HG02885 (cell line): ENCODE measurements around the gene PON1.
A peak's percentile ranks its signal among the peaks of the same experiment; 100 is the strongest.

Source experiments
- ATAC-seq: cut with Tn5 transposase; IDR thresholded peaks from one replicate; pipeline ENCODE4 v1.9.1; 2021; ENCODE audit warnings: mild to moderate bottlenecking; ENCODE audit not compliant: unreplicated experiment, poor library complexity

The PON1 gene

DNA sequence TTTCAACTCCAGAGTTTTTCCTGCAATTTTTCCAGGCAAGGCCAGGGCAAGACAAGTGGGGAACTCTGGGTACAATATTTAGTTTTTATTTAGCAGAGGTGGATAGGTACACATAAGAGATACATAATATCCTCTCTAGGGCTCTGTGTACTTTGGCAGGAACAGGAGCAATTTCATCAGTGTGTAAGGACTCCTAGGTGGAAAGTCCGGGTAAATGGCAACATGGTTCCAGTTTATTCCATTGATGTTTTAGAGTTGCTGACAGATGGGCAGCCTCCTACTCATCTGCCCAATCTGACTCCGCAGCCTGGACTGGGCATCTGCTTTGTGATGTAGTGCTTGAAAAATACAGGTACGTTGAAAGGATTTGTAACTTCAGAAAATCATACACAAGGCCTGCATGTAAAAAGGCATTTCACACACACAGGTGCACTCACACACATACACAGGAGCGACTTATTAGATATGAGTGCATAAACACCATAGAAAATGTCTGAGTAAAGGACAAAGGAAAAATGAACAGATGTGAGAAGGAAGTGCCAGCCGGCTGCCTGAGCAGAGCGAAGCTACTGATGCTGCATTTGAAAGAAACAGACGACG is 5.7 kb downstream of the PON1 start:
- no peak for ATAC-seq

DNA sequence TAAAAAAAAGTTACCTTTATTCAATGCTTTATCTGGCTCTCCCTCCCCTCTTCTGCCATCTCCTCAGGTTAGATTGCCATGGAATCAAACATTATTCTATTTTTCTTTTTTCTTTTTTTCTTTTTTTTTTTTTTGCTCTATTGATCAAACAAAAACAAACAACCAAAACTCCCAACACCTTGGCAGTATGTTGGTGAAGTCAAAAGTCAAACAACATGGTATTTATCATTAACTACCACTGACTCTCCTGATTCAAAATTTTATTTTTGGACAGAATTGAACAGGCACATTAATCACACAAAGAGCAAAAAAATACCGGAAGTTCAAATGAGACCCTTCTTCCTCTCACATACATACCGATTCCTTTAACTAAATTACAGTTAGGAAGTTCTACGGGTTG is 6.4 kb downstream of the PON1 start:
- no peak for ATAC-seq

DNA sequence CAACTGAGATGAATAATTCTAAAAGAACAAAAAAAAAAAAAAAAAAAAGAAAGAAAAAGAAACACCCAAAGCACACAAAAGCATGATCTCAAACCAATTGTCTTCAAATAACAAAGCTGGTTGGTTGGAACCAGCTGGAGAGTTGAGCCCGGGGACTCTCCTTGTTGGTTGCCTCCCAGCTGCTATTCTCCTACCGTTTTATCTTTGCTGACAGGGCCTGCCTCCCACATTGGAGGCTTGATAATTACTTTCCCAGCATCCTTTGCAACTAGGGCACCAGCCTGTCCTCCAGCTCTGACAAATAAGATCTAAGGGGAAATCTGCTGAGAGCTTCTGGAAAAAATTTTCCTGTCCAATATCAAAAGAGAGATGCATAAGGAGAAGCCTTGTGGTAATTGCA is 6.8 kb downstream of the PON1 start:
- ATAC-seq = no peak

DNA sequence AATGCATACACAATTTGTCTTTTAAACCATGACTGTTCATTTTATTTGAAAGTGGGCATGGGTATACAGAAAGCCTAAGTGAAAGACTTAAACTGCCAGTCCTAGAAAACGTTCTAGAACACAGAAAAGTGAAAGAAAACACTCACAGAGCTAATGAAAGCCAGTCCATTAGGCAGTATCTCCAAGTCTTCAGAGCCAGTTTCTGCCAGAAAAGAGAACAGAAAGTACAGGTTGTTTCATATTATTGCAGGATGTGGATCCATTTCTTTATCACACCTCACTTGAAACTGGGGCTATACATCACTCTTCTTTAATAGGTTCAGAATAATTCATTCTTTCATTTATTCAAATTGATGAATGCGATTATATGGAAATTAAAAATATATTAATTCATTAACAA is 7.7 kb downstream of the PON1 start:
- ATAC-seq = peak; percentile 86

DNA sequence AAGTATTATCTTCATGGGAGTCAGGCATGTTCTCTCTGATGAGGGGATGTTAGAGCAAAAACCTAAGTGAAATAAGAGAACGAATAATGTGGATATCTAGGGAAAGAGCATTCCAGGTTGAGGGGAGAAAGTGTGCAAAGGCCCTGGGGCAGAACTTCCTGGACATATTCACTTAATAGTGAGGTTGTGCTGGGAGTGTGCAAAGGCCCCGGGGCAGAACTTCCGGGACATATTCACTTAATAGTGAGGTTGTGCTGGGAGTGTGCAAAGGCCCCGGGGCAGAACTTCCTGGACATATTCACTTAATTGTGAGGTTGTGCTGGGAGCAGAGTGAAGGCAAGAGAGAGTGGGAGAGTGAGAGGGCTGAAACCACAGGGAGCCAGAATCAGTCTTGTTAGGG is 11.8 kb downstream of the PON1 start:
- ATAC-seq = no peak

DNA sequence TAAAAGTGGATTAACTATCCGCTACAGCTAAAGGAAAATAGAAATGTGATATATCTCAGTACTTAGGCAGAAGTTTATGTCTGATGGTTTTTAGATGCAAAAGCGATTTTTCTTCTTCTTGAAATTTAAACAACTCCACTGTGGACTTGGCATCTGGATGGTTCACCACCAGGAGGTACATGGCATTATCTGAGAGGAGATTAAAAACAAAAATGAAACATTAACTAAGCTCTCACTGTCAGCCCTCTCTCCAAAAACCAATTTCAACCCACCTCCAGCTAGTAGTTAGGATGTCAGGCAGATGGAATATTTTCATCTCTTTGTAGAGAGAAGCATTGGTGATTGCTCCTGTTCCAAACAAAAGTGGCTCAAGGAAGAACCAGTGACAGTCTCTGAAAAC is 12.9 kb downstream of the PON1 start:
- ATAC-seq = no peak

DNA sequence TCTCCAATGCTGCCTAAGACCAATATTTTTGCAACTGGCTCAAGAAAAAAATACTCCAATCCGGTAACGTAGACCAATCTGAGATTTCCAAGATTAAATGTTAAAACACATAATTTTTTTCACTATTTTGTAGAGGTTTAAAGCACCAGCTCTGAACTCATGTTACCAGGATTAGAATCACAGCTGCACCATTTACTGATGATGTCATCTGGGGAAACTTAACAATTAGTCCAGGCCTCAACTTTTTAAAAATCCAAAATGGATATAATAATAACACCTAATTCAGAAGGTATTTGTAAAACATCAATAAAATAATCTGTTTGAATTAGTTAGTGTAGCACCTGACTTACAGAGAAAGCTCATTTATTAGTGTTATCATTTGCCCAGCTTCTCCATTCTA is 14.4 kb downstream of the PON1 start:
- no peak for ATAC-seq

DNA sequence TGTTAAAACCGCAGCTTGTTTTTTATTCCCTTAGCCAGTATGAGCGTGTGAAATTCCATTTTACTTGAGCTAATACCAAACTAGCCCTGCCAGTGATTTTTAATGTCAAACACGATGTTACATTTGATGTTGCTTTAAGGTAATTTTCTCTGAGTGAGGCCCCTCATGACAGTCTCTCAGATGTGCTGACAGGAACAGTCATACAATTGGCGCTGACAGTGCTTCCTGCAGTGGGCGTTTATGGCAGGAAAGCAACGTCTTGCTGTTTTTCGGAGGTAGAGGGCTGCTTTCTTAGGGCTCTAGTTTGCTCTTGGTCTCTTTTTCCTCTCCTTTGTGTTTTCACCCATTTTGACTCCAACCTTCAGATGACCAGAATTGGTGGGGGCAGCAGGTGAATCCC is 19.3 kb downstream of the PON1 start:
- ATAC-seq = no peak

DNA sequence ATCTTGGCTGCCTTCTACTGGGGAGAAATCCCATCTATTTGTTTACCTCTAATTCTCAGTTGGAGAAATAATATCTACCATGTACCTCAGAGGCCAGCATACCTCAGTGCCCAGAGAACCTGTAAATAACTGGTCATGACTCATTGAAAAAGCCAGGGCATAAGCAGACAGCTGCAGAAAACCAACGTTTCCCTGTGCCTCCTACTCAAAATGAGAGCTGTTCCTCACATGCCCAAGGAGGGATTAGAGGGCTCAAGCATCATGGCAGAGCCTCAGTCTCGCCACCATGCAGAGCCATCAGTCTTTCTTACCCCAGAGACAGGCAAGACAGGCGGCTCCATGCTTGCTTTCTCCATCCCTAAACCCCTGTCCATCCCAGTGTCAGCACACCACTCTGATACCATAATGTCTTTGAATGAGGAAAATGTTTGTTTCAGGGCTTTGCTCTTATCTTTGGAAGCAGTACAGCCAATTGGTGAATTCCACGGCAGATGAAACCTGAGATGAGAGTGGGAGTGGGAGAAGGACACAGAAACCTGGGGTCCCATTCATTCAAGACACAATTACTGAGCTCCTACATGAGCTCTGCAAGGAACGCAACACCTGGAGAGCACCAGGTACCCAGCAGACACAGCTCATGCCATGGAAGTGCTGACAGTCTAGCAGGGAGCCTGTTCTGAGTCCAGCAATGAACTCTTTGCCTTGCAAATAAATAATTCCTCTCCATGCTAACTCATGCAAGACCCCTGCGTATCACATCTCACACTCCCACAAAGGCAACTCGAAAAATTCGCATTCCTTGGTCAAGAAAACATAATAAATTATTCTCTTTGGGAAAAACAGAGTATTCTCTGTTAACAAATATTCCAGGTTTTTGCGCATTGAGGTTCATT is 21.1 kb downstream of the PON1 start:
- no peak for ATAC-seq

DNA sequence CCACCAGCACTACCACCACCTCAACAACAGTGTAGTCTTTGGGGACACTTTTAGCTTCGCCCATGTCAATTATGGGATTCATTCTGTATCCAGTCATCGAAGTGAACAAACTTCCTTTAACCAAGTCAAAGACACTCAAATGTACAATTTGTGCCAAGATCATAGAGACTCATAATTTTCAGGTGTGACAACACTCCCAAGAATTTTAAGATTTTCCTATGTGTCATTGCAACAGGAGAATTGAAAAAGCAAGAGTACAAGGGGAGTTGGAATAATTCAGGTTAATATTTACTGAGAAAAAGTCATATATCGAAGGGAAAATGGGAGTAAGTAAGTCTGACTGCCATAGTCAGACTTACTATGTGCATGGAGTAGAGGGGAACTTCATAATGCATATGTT is 26.2 kb downstream of the PON1 start:
- no peak for ATAC-seq

DNA sequence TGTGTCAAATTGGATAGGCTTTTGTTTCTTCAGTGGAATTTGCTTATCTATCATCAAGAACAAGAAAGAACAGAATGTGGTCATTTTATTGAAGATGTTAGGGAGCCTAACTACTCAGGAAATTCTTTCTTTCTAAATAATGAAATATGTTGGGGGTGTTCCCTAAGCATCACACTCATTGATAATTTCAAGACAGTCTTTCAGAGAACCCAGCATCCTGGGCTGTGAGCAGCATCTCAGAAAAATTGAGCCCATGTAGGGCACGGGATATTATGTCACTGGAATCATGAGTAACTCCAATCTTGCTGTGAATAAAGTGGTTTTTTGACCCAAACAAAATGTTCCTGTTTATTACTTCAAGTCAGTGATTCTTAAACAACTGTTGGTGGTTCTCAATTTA is 27.3 kb downstream of the PON1 start:
- ATAC-seq = no peak

DNA sequence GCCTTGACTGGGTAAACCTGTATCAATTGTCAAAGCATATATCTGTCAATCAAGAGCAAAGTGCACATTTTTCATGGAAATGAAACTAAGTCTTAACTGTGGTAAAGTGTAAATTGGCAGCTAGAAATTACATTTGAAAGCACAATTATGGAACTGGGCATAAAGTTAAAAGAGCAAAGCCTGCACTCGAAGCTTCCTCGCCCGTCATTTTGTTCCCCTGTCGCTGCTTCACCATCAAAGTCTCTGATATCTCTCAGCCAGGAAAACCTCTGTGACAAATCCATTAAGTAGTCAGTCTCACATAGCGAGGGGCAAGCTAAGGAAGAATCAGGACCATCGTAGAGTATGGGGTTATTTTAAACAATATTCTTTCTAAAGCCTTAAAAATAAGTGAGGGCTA is 27.9 kb downstream of the PON1 start:
- no peak for ATAC-seq

DNA sequence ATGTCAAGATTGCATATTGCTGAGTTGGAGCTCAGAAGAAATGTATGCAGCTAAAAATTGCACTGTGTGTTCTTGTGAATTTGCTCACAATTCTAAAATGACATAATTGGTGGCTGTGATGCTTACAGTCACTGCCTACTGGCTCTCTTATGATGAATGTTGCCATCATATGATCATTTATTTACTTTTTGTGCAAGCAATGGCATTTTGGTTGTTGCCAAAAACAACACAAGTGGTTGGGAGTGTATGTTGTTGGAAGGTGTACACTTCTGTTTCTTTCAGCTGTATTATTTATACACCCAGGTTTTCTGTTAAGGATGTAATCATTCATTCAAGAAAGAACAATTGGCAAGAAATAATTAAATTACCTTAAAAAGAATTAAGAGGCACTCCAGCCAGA is 28.9 kb downstream of the PON1 start:
- ATAC-seq = no peak

DNA sequence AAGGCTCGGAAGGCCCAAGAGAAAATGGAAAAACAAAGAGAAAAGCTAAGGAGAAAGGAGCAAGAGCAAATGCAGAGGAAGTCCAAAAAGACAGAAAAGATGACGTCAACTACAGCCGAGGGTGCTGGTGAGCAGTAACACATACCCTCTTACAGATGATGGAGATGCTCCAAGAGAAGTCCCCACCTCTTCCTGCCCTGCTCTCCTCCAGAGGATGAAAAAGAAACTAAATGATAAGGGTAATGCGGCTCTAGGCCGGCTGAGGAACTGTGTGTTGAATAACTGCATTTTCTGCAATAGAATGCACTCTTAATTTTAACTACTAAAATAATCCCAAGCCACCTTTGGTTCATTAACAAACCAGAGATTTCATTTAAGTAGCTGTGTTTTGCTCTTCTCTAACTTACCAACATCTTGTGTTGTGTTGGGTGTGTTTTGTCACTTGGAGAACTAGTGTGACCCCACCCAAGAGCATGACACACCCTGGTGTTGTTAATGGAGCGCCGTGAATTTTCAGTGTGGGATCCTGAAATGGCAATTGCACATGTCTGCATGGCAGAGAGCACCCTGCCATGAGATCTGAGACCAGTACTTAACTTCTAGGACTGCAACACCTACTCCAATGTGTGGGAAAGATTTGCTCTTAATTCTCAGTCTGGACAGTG is 34.0 kb downstream of the PON1 start:
- ATAC-seq = no peak

DNA sequence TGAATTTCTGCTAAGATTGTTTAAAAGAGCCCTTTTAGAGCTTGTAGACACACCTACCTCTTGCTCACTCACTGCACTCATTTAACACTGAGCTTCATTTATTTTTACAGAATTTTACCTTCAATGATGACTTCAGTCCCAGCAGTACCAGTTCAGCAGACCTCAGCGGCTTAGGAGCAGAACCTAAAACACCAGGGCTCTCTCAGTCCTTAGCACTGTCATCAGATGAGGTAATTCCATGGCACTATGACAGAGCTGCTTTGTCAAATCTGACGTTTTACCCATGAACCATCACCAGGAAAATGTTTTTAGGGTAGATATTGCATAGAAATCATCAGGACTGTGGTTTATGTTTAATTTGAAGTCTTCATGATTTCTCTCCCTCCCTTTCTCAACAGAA is 38.2 kb downstream of the PON1 start:
- no peak for ATAC-seq

DNA sequence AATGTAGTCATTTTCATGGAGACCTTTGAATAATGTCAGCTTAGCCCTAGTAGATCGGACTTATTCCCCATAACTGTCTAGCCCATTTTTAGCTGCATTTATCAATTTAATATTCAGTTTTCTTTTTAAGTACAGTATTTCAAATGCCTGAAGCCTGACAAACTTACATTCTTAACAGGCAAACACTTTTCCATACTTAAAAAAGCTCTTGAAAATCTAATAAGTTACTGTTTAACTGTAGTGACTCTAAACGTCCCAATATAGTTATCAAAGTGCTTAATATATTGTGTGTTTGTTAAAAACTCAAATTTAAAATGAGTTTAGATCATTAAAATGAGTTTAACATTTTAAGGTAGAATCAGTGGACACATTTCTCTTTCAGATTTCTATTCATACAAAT is 44.9 kb downstream of the PON1 start:
- no peak for ATAC-seq

DNA sequence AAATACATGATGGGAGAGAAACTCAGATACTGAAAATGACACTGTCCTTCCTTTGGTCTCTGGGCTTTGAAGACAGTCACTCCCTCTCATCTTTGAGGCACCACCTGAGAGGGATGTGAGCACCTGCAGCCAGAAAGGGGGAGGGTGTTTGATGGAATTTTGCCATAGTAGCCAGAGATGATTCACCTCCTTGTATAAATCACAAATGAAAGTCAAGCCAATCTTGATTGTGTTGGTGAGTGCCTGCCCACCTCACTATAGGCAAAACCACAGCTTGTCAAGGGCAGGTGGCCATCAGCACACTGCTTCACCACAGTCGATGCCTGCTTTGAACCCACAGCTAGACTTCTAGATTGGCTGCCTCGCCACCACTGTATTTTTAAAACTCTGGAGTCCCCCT is 48.2 kb downstream of the PON1 start:
- ATAC-seq = no peak

DNA sequence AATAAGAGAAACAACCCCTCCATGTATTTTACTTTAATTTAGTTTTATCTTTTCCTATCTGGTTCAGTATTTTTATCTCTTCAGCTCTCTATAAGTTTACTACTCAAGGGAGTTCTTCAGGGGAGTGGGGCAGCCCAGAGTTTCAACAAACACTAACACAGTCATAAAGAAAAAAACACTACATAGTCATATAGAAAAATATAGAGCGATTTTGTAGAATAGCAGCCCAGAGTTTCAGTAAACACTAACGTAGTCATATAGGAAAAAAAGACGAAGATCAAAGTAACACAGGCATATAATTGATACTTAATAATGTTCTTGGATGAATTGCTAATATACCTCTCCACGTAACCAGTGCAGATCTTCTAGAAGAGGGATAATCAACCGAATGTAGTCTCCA is 54.7 kb downstream of the PON1 start:
- ATAC-seq = no peak

DNA sequence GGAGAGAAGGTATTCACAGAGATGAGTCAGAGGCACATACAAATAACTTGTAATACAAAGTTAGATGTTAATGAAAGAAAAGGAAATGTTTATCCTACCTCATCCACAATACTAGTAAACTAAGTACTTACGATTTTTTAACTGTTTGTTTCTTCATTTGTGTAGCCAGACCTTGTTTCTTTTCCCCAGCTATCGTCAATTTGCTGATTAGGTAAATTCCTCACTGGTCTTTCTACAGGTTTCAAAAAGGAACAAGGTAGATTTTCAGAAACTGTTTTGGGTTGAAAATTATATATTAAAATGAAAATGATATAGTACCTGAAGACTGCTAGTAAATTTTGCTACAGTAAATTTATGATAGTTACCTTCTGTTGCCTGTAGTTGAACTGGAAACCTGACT is 56.6 kb downstream of the PON1 start:
- ATAC-seq = no peak

DNA sequence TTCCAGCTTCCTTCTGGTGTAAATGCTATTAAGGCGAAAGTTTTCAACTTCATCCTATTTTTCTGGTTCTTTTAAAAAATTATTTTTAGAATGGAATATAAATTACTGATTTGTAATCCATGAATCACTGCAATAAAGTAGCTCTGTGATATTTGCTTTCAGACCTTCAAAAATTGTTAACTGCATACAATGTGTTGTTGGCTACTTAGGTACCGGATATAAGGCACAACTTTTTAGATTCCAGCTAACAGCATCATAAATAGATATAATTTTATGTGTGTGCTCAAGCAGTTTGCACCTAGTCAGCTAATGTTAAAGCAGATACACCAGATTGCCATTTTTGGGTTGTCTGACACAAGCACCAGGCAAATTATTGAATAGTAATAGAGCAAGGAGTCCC is 58.7 kb downstream of the PON1 start:
- no peak for ATAC-seq

DNA sequence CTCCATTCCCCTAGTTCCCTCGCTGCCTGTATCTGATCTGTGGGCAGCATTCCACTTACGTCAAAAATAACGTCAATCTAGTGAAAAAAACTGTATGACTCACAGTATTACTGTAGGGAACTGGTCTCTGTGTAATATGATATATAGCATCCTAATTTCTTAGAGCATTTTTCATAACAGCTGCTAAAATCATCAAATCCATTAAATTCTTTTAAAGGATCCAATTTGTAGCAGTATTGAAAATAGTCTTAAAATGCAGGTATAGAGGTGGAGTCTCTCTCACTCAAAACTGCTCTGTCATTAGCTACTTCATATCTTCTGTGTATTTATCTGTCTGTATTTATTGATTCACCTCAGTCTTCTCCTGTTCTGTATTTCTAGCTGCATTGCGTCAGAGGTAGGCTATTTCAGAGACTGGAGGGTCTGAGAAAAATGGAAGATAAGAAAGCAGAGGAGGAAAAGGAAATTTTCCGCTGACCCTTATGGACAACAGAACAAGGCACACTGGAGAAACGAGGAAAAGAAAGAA is 59.9 kb downstream of the PON1 start:
- no peak for ATAC-seq
